Neural cell (in vitro differentiated cells): Measurements from ENCODE around the gene LETM1. TPM values are rescaled to one million over a fixed set of nuclear protein-coding genes. Genes with fewer than 3 reads are reported as not detected.
A peak's percentile ranks its signal among the peaks of the same experiment; 100 is the strongest.

Experiments
- H2AFZ ChIP-seq: fragments of 200-600, 300-800 bp; sonication (generic), shearing (Covaris generic); 2 replicates; pipeline ENCODE4 v1.6.0; 2014; ENCODE audit warnings: low read depth, mild to moderate bottlenecking, antibody characterized with exemption, low read length, moderate library complexity
- H3F3A ChIP-seq: fragments of 200-600 bp; shearing (Covaris generic); 2 replicates; pipeline ENCODE4 v1.6.1; 2016; ENCODE audit warnings: mild to moderate bottlenecking, moderate library complexity, mixed read lengths, antibody characterized with exemption, low read length; ENCODE audit not compliant: insufficient read depth, poor library complexity, severe bottlenecking
- H3K27ac ChIP-seq: fragments of 200-600, 300-800 bp; sonication (generic), shearing (Covaris generic); 2 replicates; pipeline ENCODE4 v1.5.1; 2014; ENCODE audit warnings: mild to moderate bottlenecking, low read length, moderate library complexity
- H3K27me3 ChIP-seq: fragments of 300-800, 200-600 bp; sonication (generic), shearing (Covaris generic); 2 replicates; pipeline ENCODE4 v1.6.0; 2014; ENCODE audit warnings: mild to moderate bottlenecking, low read depth, low read length, moderate library complexity; ENCODE audit not compliant: insufficient read depth
- H3K36me3 ChIP-seq: fragments of 300-800, 200-600 bp; sonication (generic), shearing (Covaris generic); 2 replicates; pipeline ENCODE4 v1.5.1; 2014; ENCODE audit warnings: mild to moderate bottlenecking, antibody characterized with exemption, low read length, moderate library complexity; ENCODE audit not compliant: insufficient read depth
- H3K4me2 ChIP-seq: fragments of 300-800, 200-600 bp; sonication (generic), shearing (Covaris generic); 2 replicates; pipeline ENCODE4 v1.6.0; 2014; ENCODE audit warnings: mild to moderate bottlenecking, low read length
- H3K4me3 ChIP-seq: fragments of 300-800, 200-600 bp; sonication (generic), shearing (Covaris generic); 2 replicates; pipeline ENCODE4 v1.5.1; 2014; ENCODE audit warnings: mild to moderate bottlenecking, low read length, moderate library complexity
- H3K79me2 ChIP-seq: fragments of 200-600 bp; shearing (Covaris generic); replicated peaks from 2 replicates; pipeline ENCODE4 v1.6.0; 2014; ENCODE audit warnings: mild to moderate bottlenecking, low read length, moderate library complexity; ENCODE audit not compliant: insufficient read depth
- H3K9ac ChIP-seq: fragments of 300-800, 200-600 bp; sonication (generic), shearing (Covaris generic); 2 replicates; pipeline ENCODE4 v1.6.1; 2016; ENCODE audit warnings: mild to moderate bottlenecking, low read length, mixed read lengths
- H3K9me2 ChIP-seq: fragments of 200-600 bp; shearing (Covaris generic); 2 replicates; pipeline ENCODE4 v1.6.1; 2016; ENCODE audit warnings: mild to moderate bottlenecking, low read length, mixed read lengths; ENCODE audit not compliant: insufficient read depth
- H3K9me3 ChIP-seq: fragments of 200-600, 300-800 bp; sonication (generic), shearing (Covaris generic); 2 replicates; pipeline ENCODE4 v1.6.1; 2016; ENCODE audit warnings: mild to moderate bottlenecking, mixed run types, low read length, moderate library complexity, mixed read lengths
- H4K20me1 ChIP-seq: fragments of 200-600 bp; shearing (Covaris generic); 2 replicates; pipeline ENCODE4 v1.6.1; 2016; ENCODE audit warnings: mild to moderate bottlenecking, mixed run types; ENCODE audit not compliant: insufficient read depth
- CTCF ChIP-seq: fragments of 450-650 bp; IDR thresholded peaks from 2 replicates; pipeline ENCODE4 v1.5.1; 2014; ENCODE audit warnings: antibody characterized with exemption, mild to moderate bottlenecking, moderate library complexity; ENCODE audit not compliant: poor library complexity, severe bottlenecking
- EZH2 ChIP-seq: fragments of 200-600, 300-800 bp; shearing (Covaris generic), sonication (generic); IDR thresholded peaks from 2 replicates; pipeline ENCODE4 v1.6.1; 2014; ENCODE audit warnings: antibody characterized with exemption, low read length, borderline replicate concordance, mild to moderate bottlenecking; ENCODE audit not compliant: insufficient read depth, poor library complexity, severe bottlenecking
- MXI1 ChIP-seq: fragments of 450-650 bp; conservative IDR thresholded peaks from 2 replicates; pipeline ENCODE4 v1.6.1; 2014; ENCODE audit warnings: antibody characterized with exemption, mild to moderate bottlenecking; ENCODE audit not compliant: poor library complexity, severe bottlenecking
- POLR2AphosphoS5 ChIP-seq: IDR thresholded peaks from 2 replicates; pipeline ENCODE4 v1.6.1; 2012
- REST ChIP-seq: IDR thresholded peaks from 2 replicates; pipeline ENCODE4 v1.6.1; 2012; ENCODE audit warnings: borderline replicate concordance
- SMC3 ChIP-seq: fragments of 450-650 bp; conservative IDR thresholded peaks from 2 replicates; pipeline ENCODE4 v1.6.1; 2014; ENCODE audit warnings: antibody characterized with exemption, mild to moderate bottlenecking, moderate library complexity; ENCODE audit not compliant: poor library complexity
- TAF1 ChIP-seq: IDR thresholded peaks from 2 replicates; pipeline ENCODE4 v1.6.1; 2012; ENCODE audit warnings: low read depth
- polyA minus RNA-seq: library from RNA; depleted of rRNA, polyadenylated mRNA; stranded (reverse); fragments of >200 nt; gene quantifications from 2 replicates; pipeline ENCODE4 v1.2.3, GENCODE V29; 2014
- polyA plus RNA-seq: library from polyadenylated mRNA; depleted of rRNA; stranded (reverse); fragments of >200 nt; gene quantifications from 2 replicates; pipeline ENCODE4 v1.2.3, GENCODE V29; 2014

The LETM1 gene
- polyA plus RNA-seq (38.9 and 41.7 TPM in 2 replicates), polyA minus RNA-seq (72.2 and 80.6 TPM in 2 replicates)

GRCh38 chr4:1856071-1856942 lies at the start of gene LETM1:
LETM1 (minus strand) TSS chr4:1856156; CDS start chr4:1855950, 206 bp downstream.
- no peaks in the 10 kb centered on the region for H3K36me3 ChIP-seq
- H3K27me3 ChIP-seq, result no peaks in the 10 kb centered on the region
- no peaks in the 10 kb centered on the region for H4K20me1 ChIP-seq
- H3K9me3 ChIP-seq, result no peaks in the 10 kb centered on the region
- peaks cover 13% of the 10 kb centered on the region for H3K79me2 ChIP-seq
- peak within 1 kb of the TSS; percentile 44 for H3K27ac ChIP-seq
- H3K9ac ChIP-seq, result peak within 1 kb of the TSS; percentile 74
- peak within 1 kb of the TSS; percentile 51 for H2AFZ ChIP-seq
- no peaks in the 10 kb centered on the region for H3K9me2 ChIP-seq
- H3K4me3 ChIP-seq, result peak within 1 kb of the TSS; percentile 98
- H3K4me2 ChIP-seq, result peak within 1 kb of the TSS; percentile 48
- no peaks in the 10 kb centered on the region for H3F3A ChIP-seq
- TF ChIP-seq MXI1 (peak; percentile 86), CTCF (peak; percentile 31), REST (no peak), SMC3 (peak; percentile 14), POLR2AphosphoS5 (peak; percentile 54)

- H3K36me3 ChIP-seq, result peaks cover 3% of the 10 kb centered on the region
- no peaks in the 10 kb centered on the region for H3F3A ChIP-seq
- no peak overlapping the region for H3K9ac ChIP-seq
- TF ChIP-seq EZH2 (no peak), MXI1 (no peak), SMC3 (no peak), TAF1 (no peak)
- H4K20me1 ChIP-seq, result peaks cover 8% of the 10 kb centered on the region
- H3K9me3 ChIP-seq, result no peaks in the 10 kb centered on the region
- H2AFZ ChIP-seq, result no peak overlapping the region
- H3K9me2 ChIP-seq, result no peaks in the 10 kb centered on the region
- H3K4me3 ChIP-seq, result no peak overlapping the region
- peaks cover 71% of the 10 kb centered on the region for H3K79me2 ChIP-seq
- no peaks in the 10 kb centered on the region for H3K27me3 ChIP-seq
- no peak overlapping the region for H3K27ac ChIP-seq
- no peak overlapping the region for H3K4me2 ChIP-seq
Observed at GRCh38 chr4:1904042-1904441, 48.1 kb upstream of the LETM1 start.
